Cardiac muscle cell (in vitro differentiated cells and primary cell): Measurements from ENCODE around the gene CXCL1. TPM values are rescaled to one million over a fixed set of nuclear protein-coding genes. Genes with fewer than 3 reads are reported as not detected.

Source experiments
- DNase-seq, 2 donors: peaks; one replicate each; pipeline versions ENCODE4 v3.0.0 to v3.0.0-alpha.2; 2010 to 2017; ENCODE audit warnings: low read depth in 1 of 2, low spot score in 1 of 2
- H3K27ac ChIP-seq: fragments of 200-600 bp; sonication (generic); 2 replicates; pipeline ENCODE4 v1.5.1; 2016
- H3K27me3 ChIP-seq: fragments of 200-600 bp; sonication (generic); 2 replicates; pipeline ENCODE4 v1.6.0; 2016; ENCODE audit warnings: control low read depth
- H3K36me3 ChIP-seq: fragments of 200-600 bp; sonication (generic); 2 replicates; pipeline ENCODE4 v1.5.1; 2016; ENCODE audit warnings: control low read depth
- H3K4me1 ChIP-seq: fragments of 200-600 bp; sonication (generic); 2 replicates; pipeline ENCODE4 v1.8.1; 2017; ENCODE audit warnings: low read depth, mild to moderate bottlenecking, mixed run types
- H3K4me3 ChIP-seq: fragments of 200-600 bp; sonication (generic); 2 replicates; pipeline ENCODE4 v1.5.1; 2016; ENCODE audit warnings: mild to moderate bottlenecking
- H3K9me3 ChIP-seq: fragments of 200-600 bp; sonication (generic); 2 replicates; pipeline ENCODE4 v1.5.1; 2017; ENCODE audit warnings: low read depth, mild to moderate bottlenecking, control low read depth
- CTCF ChIP-seq: IDR thresholded peaks from 2 replicates; pipeline ENCODE4 v1.5.1; 2012; ENCODE audit warnings: low read depth, mild to moderate bottlenecking, low read length
- polyA plus RNA-seq: library from polyadenylated mRNA; unstranded; fragments of >200 nt; fragmentation: Nextera tagmentation; extraction: Ambion mirVana; gene quantifications from 2 replicates; pipeline ENCODE4 v1.2.1, GENCODE V29; 2016
- total RNA-seq: library from RNA; depleted of rRNA; stranded (reverse); fragments of >200 nt; gene quantifications from 2 replicates; pipeline ENCODE4 v1.2.3, GENCODE V29; 2016

CXCL1 gene
- total and polyA plus RNA-seq, 2 experiments from 2014 or later: not detected

- H3K4me3 ChIP-seq: no peak overlapping the region
- H3K27me3 ChIP-seq: no peaks in the 10 kb centered on the region
- no peak overlapping the region for H3K27ac ChIP-seq
- no peaks in the 10 kb centered on the region for H3K9me3 ChIP-seq
- H3K4me1 ChIP-seq: no peaks in the 10 kb centered on the region
- H3K36me3 ChIP-seq: no peaks in the 10 kb centered on the region
- TF ChIP-seq CTCF: no peak
- peak in 1 of 2 donors; percentile 62 for DNase-seq
Observed at GRCh38 chr4:73883306-73883705, 14.1 kb downstream of the CXCL1 start.

GRCh38 chr4:73885574-73886267 is 16.5 kb downstream of the CXCL1 start:
- TF ChIP-seq CTCF: no peak
- no peak overlapping the region for H3K27ac ChIP-seq
- DNase-seq: no peak
- no peaks in the 10 kb centered on the region for H3K9me3 ChIP-seq
- H3K4me1 ChIP-seq: no peaks in the 10 kb centered on the region
- no peak overlapping the region for H3K4me3 ChIP-seq
- H3K27me3 ChIP-seq: no peaks in the 10 kb centered on the region
- H3K36me3 ChIP-seq: no peaks in the 10 kb centered on the region

- H3K4me3 ChIP-seq: no peak overlapping the region
- no peak for DNase-seq
- H3K36me3 ChIP-seq: no peaks in the 10 kb centered on the region
- H3K9me3 ChIP-seq: no peaks in the 10 kb centered on the region
- no peaks in the 10 kb centered on the region for H3K27me3 ChIP-seq
- H3K27ac ChIP-seq: no peak overlapping the region
- no peak for TF ChIP-seq CTCF
- H3K4me1 ChIP-seq: no peaks in the 10 kb centered on the region
Observed at GRCh38 chr4:73891326-73891725, 22.1 kb downstream of the CXCL1 start.

GRCh38 chr4:73891739-73892405 is 22.7 kb downstream of the CXCL1 start:
- no peaks in the 10 kb centered on the region for H3K9me3 ChIP-seq
- no peak for TF ChIP-seq CTCF
- no peaks in the 10 kb centered on the region for H3K36me3 ChIP-seq
- H3K27me3 ChIP-seq: no peaks in the 10 kb centered on the region
- no peak overlapping the region for H3K4me3 ChIP-seq
- DNase-seq: peak in 1 of 2 donors; percentile 92
- no peaks in the 10 kb centered on the region for H3K4me1 ChIP-seq
- H3K27ac ChIP-seq: no peak overlapping the region

- H3K36me3 ChIP-seq: no peaks in the 10 kb centered on the region
- DNase-seq: no peak
- H3K4me1 ChIP-seq: no peaks in the 10 kb centered on the region
- H3K27me3 ChIP-seq: no peaks in the 10 kb centered on the region
- H3K9me3 ChIP-seq: no peaks in the 10 kb centered on the region
- no peak for TF ChIP-seq CTCF
- no peak overlapping the region for H3K27ac ChIP-seq
- no peak overlapping the region for H3K4me3 ChIP-seq
Observed at GRCh38 chr4:73892966-73893365, 23.8 kb downstream of the CXCL1 start.
